ENCODE results near the gene C10orf120.

GRCh38 chr10:122725006-122725405, 25.4 kb upstream of the C10orf120 start:
- no peak for TF ChIP-seq CTCF (IDR thresholded peaks at IDR 0.05; ENCODE audit: low read depth, low read length, poor library complexity, severe bottlenecking)
- TF ChIP-seq EZH2phosphoT487 (IDR thresholded peaks at IDR 0.05; ENCODE audit: borderline replicate concordance, low read length) = no peak

Measured in DOHH2 (cell line).